ENCODE measurements around the gene IRX4. TPM values are rescaled to one million over a fixed set of nuclear protein-coding genes. Genes with fewer than 3 reads are reported as not detected.

IRX4 gene
- total and polyA plus RNA-seq, 2 of the 4 experiments (the other 2 are of a cell fraction), result not detected

DNA sequence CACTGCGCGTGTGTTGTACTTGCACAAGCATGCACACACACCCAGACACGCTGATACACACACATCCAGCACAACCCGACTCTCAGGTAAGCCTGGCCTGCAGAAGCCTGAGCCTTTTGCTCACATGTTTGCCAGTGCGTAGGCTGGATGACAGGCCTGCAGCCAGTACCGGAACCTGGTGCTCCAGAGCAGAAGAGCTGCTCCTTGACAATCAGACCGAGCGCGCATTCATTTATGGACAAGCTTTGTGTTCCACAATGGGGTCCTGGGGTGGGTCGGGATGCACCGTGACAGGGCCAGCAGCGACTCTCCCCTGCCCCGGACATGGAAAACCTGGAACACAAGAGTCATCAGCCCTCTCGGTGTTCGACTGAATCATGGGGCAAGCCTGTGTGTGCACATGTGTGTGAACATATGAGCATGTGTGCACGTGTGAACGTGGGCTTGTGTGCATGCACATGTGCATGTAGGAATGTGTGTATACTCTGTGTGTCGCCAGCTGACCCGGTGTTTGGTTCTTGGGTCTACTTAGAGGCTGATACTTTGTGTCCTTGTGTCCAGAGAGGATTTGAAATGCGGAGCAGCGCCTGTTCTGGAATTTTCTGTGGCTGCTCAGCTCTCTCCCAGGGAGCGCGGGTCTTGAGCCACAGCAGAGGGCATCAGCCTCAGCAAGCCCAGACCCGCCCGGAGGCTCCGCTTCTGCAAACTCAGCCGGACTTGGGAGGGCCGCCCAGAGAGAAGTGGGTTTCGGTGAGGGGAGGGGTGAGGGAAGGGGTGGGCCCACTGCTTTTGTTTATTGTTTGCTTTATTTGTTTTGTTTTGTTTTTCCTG lies 32.2 kb downstream of the IRX4 start:
- no peak overlapping the region for H4K91ac ChIP-seq (ENCODE audit: insufficient read depth, low read depth, low read length)
- no peaks in the 10 kb centered on the region for H3K4me1 ChIP-seq (ENCODE audit: control insufficient read depth, insufficient read depth, low read length)
- peaks cover 69% of the 10 kb centered on the region for H3K27me3 ChIP-seq (ENCODE audit: control insufficient read depth, insufficient read depth, low read length)
- no peak overlapping the region for H4K5ac ChIP-seq (ENCODE audit: low read depth, low read length)
- no peak overlapping the region for H3K4me3 ChIP-seq (ENCODE audit: insufficient read depth, low read depth, low read length)
- ATAC-seq (ENCODE audit: low read depth) (0 out of 2 replicates have a peak, but pooled peaks have one; percentile 12), DNase-seq (no peak)
- WGBS, 2 experiments (ENCODE audit: extremely low coverage in 2 of 2, insufficient read length in 1 of 2), result 60% methylated on average over 9 of the region's 29 CpGs; no CpG with 5 or more reads in 1 of the 2 experiments
- H2BK120ac ChIP-seq (ENCODE audit: low read depth, low read length), result no peak overlapping the region
- H2BK20ac ChIP-seq (ENCODE audit: low read depth, low read length), result no peak overlapping the region
- no TSS peak for BruUV-seq (replicated peaks)
- no peak overlapping the region for H2AK5ac ChIP-seq (ENCODE audit: low read depth, low read length)
- TF ChIP-seq BHLHE40 (IDR thresholded peaks at IDR 0.05; ENCODE audit: low read depth, low read length), result no peak
- TF ChIP-seq POLR2A (IDR thresholded peaks at IDR 0.05; ENCODE audit: low read depth, low read length), result no peak
- TF ChIP-seq MAFK (IDR thresholded peaks at IDR 0.05; ENCODE audit: low read depth, low read length), result no peak
- TF ChIP-seq RAD21 (IDR thresholded peaks at IDR 0.05; ENCODE audit: low read length), result no peak
- no peak for TF ChIP-seq MAZ (IDR thresholded peaks at IDR 0.05; ENCODE audit: borderline replicate concordance, low read depth, low read length)
- no peak for TF ChIP-seq RFX5 (IDR thresholded peaks at IDR 0.05; ENCODE audit: low read depth, low read length)
- no peak for TF ChIP-seq NFE2L2 (IDR thresholded peaks at IDR 0.05; ENCODE audit: low read depth, low read length)
- TF ChIP-seq CHD1 (IDR thresholded peaks at IDR 0.05; ENCODE audit: low read depth, low read length), result no peak
- no peak for TF ChIP-seq MXI1 (IDR thresholded peaks at IDR 0.05; ENCODE audit: borderline replicate concordance, low read depth, low read length)
- no peak for TF ChIP-seq SMC3 (IDR thresholded peaks at IDR 0.05; ENCODE audit: low read depth, low read length)
- no peak for TF ChIP-seq CEBPB (IDR thresholded peaks at IDR 0.05; ENCODE audit: low read depth, low read length)
- no peak for TF ChIP-seq USF2 (IDR thresholded peaks at IDR 0.05; ENCODE audit: low read depth, low read length)
- TF ChIP-seq, protein P1, sequence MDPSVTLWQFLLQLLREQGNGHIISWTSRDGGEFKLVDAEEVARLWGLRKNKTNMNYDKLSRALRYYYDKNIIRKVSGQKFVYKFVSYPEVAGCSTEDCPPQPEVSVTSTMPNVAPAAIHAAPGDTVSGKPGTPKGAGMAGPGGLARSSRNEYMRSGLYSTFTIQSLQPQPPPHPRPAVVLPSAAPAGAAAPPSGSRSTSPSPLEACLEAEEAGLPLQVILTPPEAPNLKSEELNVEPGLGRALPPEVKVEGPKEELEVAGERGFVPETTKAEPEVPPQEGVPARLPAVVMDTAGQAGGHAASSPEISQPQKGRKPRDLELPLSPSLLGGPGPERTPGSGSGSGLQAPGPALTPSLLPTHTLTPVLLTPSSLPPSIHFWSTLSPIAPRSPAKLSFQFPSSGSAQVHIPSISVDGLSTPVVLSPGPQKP (IDR thresholded peaks at IDR 0.05; ENCODE audit: borderline replicate concordance, low read depth, low read length), result no peak
- no peaks in the 10 kb centered on the region; the same call in 1 of the 2 replicates for H3K9me3 ChIP-seq (ENCODE audit: control insufficient read depth, insufficient read depth, low read length)
- H3K4ac ChIP-seq (ENCODE audit: low read depth, low read length), result no peak overlapping the region
- H3K36me3 ChIP-seq (ENCODE audit: control insufficient read depth, insufficient read depth, low read length), result no peaks in the 10 kb centered on the region
- ChIA-PET POLR2A (ENCODE audit: unreplicated experiment) (no interaction called here), CTCF (no interaction called here)
- intact Hi-C loops (cut with micrococcal nuclease) (no loop called here), dilution Hi-C loops (cut with HindIII; ENCODE audit: low sequenced_read_pairs, unreplicated experiment) (no loop called here), in situ Hi-C loops (cut with MboI; ENCODE audit: low sequenced_read_pairs) (no loop called here)
- no peak overlapping the region for H2BK5ac ChIP-seq (ENCODE audit: low read depth, low read length, poor library complexity, severe bottlenecking)
- H3K27ac ChIP-seq (ENCODE audit: insufficient read depth, low read length), result no peak overlapping the region
- no peak overlapping the region for H3K4me2 ChIP-seq (ENCODE audit: low read depth, low read length)
- H2AFZ ChIP-seq (replicated peaks; ENCODE audit: low read length, poor library complexity), result peak overlapping the region; percentile 43
- no peak overlapping the region for H3K14ac ChIP-seq (replicated peaks; ENCODE audit: low read depth, low read length)
- no peaks in the 10 kb centered on the region for H3K79me1 ChIP-seq (ENCODE audit: low read depth in 1 of 2, low read length in 2 of 2)
- H3K23ac ChIP-seq (ENCODE audit: low read depth, low read length), result no peak overlapping the region
- no peaks in the 10 kb centered on the region for H4K20me1 ChIP-seq (ENCODE audit: insufficient read depth, low read length)
- H3K18ac ChIP-seq (ENCODE audit: low read depth, low read length), result no peak overlapping the region
- H2AK9ac ChIP-seq (replicated peaks; ENCODE audit: low read depth, low read length, poor library complexity), result no peak overlapping the region
- no peak overlapping the region for H3K56ac ChIP-seq (ENCODE audit: extremely low read depth, insufficient read depth, low read length)
- no peak overlapping the region for H2BK15ac ChIP-seq (ENCODE audit: low read depth, low read length)
- no peak overlapping the region for H3K9ac ChIP-seq (ENCODE audit: low read depth, low read length)
- no peak overlapping the region for H4K8ac ChIP-seq (ENCODE audit: low read depth in 2 of 2, low read length in 2 of 2)
- no peaks in the 10 kb centered on the region for H3K9me1 ChIP-seq (ENCODE audit: insufficient read depth, low read length)
